Naive B cell (primary cell): ENCODE data around the gene STK31. TPM values are rescaled to one million over a fixed set of nuclear protein-coding genes. Genes with fewer than 3 reads are reported as not detected.
"Not testable (repeated sequence)": the region's sequence is repeated elsewhere in the genome, so short reads cannot be mapped to it uniquely, and the experiment has no call there.

Experiments
- ATAC-seq, 2 donors: fragments of 150-1000 bp; cut with Tn5 transposase; 2 replicates each; pipeline ENCODE4 v1.10.0; 2021; ENCODE audit warnings: low read depth in 2 of 2, mild to moderate bottlenecking in 2 of 2, moderate library complexity in 2 of 2
- DNase-seq: peaks from one replicate; pipeline ENCODE4 v3.0.0; 2022
- H3K27ac Mint-ChIP-seq, 6 donors: one replicate each; pipeline ENCODE4 v1.8.0; 2020 to 2022; ENCODE audit warnings: mild to moderate bottlenecking in 6 of 6, mixed read lengths in 6 of 6, moderate library complexity in 5 of 6, inconsistent platforms in 2 of 6
- H3K27me3 Mint-ChIP-seq, 3 donors: one replicate each; pipeline ENCODE4 v1.8.0; 2021 to 2022; ENCODE audit warnings: mixed read lengths in 3 of 3, mild to moderate bottlenecking in 1 of 3
- H3K36me3 Mint-ChIP-seq, 2 donors: one replicate each; pipeline ENCODE4 v1.8.0; 2020 to 2022; ENCODE audit warnings: mixed read lengths in 2 of 2, inconsistent platforms in 1 of 2, mild to moderate bottlenecking in 1 of 2
- H3K4me1 Mint-ChIP-seq, 3 donors: one replicate each; pipeline ENCODE4 v1.8.0; 2020 to 2022; ENCODE audit warnings: mixed read lengths in 3 of 3, inconsistent platforms in 1 of 3, mild to moderate bottlenecking in 1 of 3, moderate library complexity in 1 of 3
- H3K4me3 Mint-ChIP-seq, 8 donors: one replicate each; pipeline ENCODE4 v1.8.0; 2020 to 2022; ENCODE audit warnings: mild to moderate bottlenecking in 8 of 8, mixed read lengths in 8 of 8, moderate library complexity in 8 of 8, inconsistent platforms in 2 of 8
- H3K9me3 Mint-ChIP-seq, 7 donors: one replicate each; pipeline ENCODE4 v1.8.0; 2020 to 2022; ENCODE audit warnings: mixed read lengths in 7 of 7, mild to moderate bottlenecking in 5 of 7, inconsistent platforms in 2 of 7, moderate library complexity in 1 of 7
- polyA plus RNA-seq, 6 donors: library from polyadenylated mRNA; unstranded; fragments of 300-500 nt; fragmentation: Illumina TruSeq; gene quantifications; one replicate each; pipeline ENCODE4 v1.2.3, GENCODE V29; 2021; ENCODE audit warnings: low read depth in 6 of 6

The STK31 gene
- polyA plus RNA-seq, 6 donors from 2014 or later = 0.06 TPM; not detected in 5

- DNase-seq (no peak), ATAC-seq (no peak)
- no peaks in the 10 kb centered on the region for H3K27me3 Mint-ChIP-seq
- H3K36me3 Mint-ChIP-seq = peaks cover under 1 to 4% of the 10 kb centered on the region in 2 donors
- H3K4me1 Mint-ChIP-seq = no peaks in the 10 kb centered on the region
- peaks cover 0 to 14% (median 10%) of the 10 kb centered on the region in 7 donors for H3K9me3 Mint-ChIP-seq
- no peak overlapping the region for H3K4me3 Mint-ChIP-seq
- no peak overlapping the region for H3K27ac Mint-ChIP-seq
Measured at GRCh38 chr7:23788843-23789242, 78.8 kb downstream of the STK31 start.

GRCh38 chr7:23791721-23792120, 81.7 kb downstream of the STK31 start:
- no peaks in the 10 kb centered on the region for H3K4me1 Mint-ChIP-seq
- peaks cover 5 to 43% (median 31%) of the 10 kb centered on the region in 7 donors for H3K9me3 Mint-ChIP-seq
- H3K27me3 Mint-ChIP-seq = peaks cover 0 to 3% (median 0%) of the 10 kb centered on the region in 3 donors
- no peak overlapping the region for H3K4me3 Mint-ChIP-seq
- H3K36me3 Mint-ChIP-seq = peaks cover 11 to 13% of the 10 kb centered on the region in 2 donors
- no peak for ATAC-seq
- H3K27ac Mint-ChIP-seq = no peak overlapping the region
- no peak for DNase-seq

GRCh38 chr7:23802720-23803397, 92.8 kb downstream of the STK31 start:
- DNase-seq (no peak), ATAC-seq (no peak)
- Mint-ChIP-seq H3K4me3 (no peak overlapping the region), H3K27ac (no peak overlapping the region), H3K4me1 (no peaks in the 10 kb centered on the region), H3K27me3 (peaks cover 0 to 9% (median 9%) of the 10 kb centered on the region in 3 donors), H3K9me3 (peaks cover 0 to 9% (median 3%) of the 10 kb centered on the region in 7 donors), H3K36me3 (no peaks in the 10 kb centered on the region)

- no peaks in the 10 kb centered on the region for H3K4me1 Mint-ChIP-seq
- DNase-seq (no peak), ATAC-seq (no peak)
- H3K9me3 Mint-ChIP-seq = peaks cover 2 to 10% (median 8%) of the 10 kb centered on the region in 7 donors
- H3K4me3 Mint-ChIP-seq = no peak overlapping the region
- no peak overlapping the region for H3K27ac Mint-ChIP-seq
- H3K27me3 Mint-ChIP-seq = peaks cover 0 to 11% (median 10%) of the 10 kb centered on the region in 3 donors
- H3K36me3 Mint-ChIP-seq = no peaks in the 10 kb centered on the region
Measured at GRCh38 chr7:23804707-23805106, 94.7 kb downstream of the STK31 start.

- Mint-ChIP-seq H3K27ac (no peak overlapping the region), H3K9me3 (peaks cover 9 to 31% (median 16%) of the 10 kb centered on the region in 7 donors), H3K36me3 (peaks cover 0 to 5% of the 10 kb centered on the region in 2 donors), H3K27me3 (peaks cover 0 to 5% (median 5%) of the 10 kb centered on the region in 3 donors), H3K4me1 (no peaks in the 10 kb centered on the region), H3K4me3 (no peak overlapping the region)
- DNase-seq (no peak), ATAC-seq (no peak)
Measured at GRCh38 chr7:23808421-23808820, 98.4 kb downstream of the STK31 start.

GRCh38 chr7:23810099-23810498, 100.1 kb downstream of the STK31 start:
- ATAC-seq = no peak
- peaks cover 9 to 31% (median 16%) of the 10 kb centered on the region in 7 donors for H3K9me3 Mint-ChIP-seq
- H3K36me3 Mint-ChIP-seq = peaks cover 0 to 5% of the 10 kb centered on the region in 2 donors
- no peaks in the 10 kb centered on the region for H3K4me1 Mint-ChIP-seq
- H3K4me3 Mint-ChIP-seq = no peak overlapping the region
- peaks cover 0 to 5% (median 5%) of the 10 kb centered on the region in 3 donors for H3K27me3 Mint-ChIP-seq
- no peak overlapping the region for H3K27ac Mint-ChIP-seq
- no peak for DNase-seq

GRCh38 chr7:23811540-23811939, 101.5 kb downstream of the STK31 start:
- DNase-seq (no peak), ATAC-seq (no peak)
- Mint-ChIP-seq H3K27me3 (peaks cover 0 to 5% (median 5%) of the 10 kb centered on the region in 3 donors), H3K36me3 (peaks cover 0 to 5% of the 10 kb centered on the region in 2 donors), H3K4me3 (no peak overlapping the region), H3K27ac (peak overlapping the region in 1 of 6 donors; percentile 17), H3K4me1 (no peaks in the 10 kb centered on the region), H3K9me3 (peaks cover 9 to 31% (median 16%) of the 10 kb centered on the region in 7 donors)

- Mint-ChIP-seq H3K9me3 (peaks cover 11 to 49% (median 22%) of the 10 kb centered on the region in 7 donors), H3K27me3 (peaks cover 0 to 12% (median 0%) of the 10 kb centered on the region in 3 donors), H3K36me3 (peaks cover 13 to 15% of the 10 kb centered on the region in 2 donors)
- not testable (repeated sequence) for DNase-seq, H3K4me3 Mint-ChIP-seq, ATAC-seq, H3K27ac Mint-ChIP-seq, H3K4me1 Mint-ChIP-seq
Measured at GRCh38 chr7:23828125-23828524, 118.1 kb downstream of the STK31 start.

- DNase-seq, H3K27ac Mint-ChIP-seq, H3K4me3 Mint-ChIP-seq, H3K4me1 Mint-ChIP-seq, ATAC-seq: not testable (repeated sequence)
- Mint-ChIP-seq H3K9me3 (peaks cover 19 to 74% (median 37%) of the 10 kb centered on the region in 7 donors), H3K36me3 (peaks cover 22 to 31% of the 10 kb centered on the region in 2 donors), H3K27me3 (peaks cover 2 to 12% (median 5%) of the 10 kb centered on the region in 3 donors)
Measured at GRCh38 chr7:23832733-23833132, 122.7 kb downstream of the STK31 start.

GRCh38 chr7:23833405-23833804, 123.4 kb downstream of the STK31 start:
- Mint-ChIP-seq H3K36me3 (peaks cover 24 to 35% of the 10 kb centered on the region in 2 donors), H3K27ac (no peak overlapping the region), H3K9me3 (peaks cover 20 to 81% (median 43%) of the 10 kb centered on the region in 7 donors), H3K4me1 (no peaks in the 10 kb centered on the region), H3K4me3 (no peak overlapping the region), H3K27me3 (peaks cover 5 to 12% (median 9%) of the 10 kb centered on the region in 3 donors)
- DNase-seq (no peak), ATAC-seq (no peak)

GRCh38 chr7:23844837-23845236, 134.8 kb downstream of the STK31 start:
- Mint-ChIP-seq H3K36me3 (peaks cover 0 to 21% of the 10 kb centered on the region in 2 donors), H3K9me3 (peaks cover 17 to 87% (median 53%) of the 10 kb centered on the region in 7 donors), H3K27me3 (peaks cover 9 to 27% (median 14%) of the 10 kb centered on the region in 3 donors)
- H3K4me1 Mint-ChIP-seq, H3K27ac Mint-ChIP-seq, H3K4me3 Mint-ChIP-seq, ATAC-seq, DNase-seq: not testable (repeated sequence)

- Mint-ChIP-seq H3K4me3 (no peak overlapping the region), H3K9me3 (peaks cover 13 to 65% (median 34%) of the 10 kb centered on the region in 7 donors), H3K4me1 (no peaks in the 10 kb centered on the region), H3K36me3 (peaks cover 0 to 8% of the 10 kb centered on the region in 2 donors), H3K27ac (no peak overlapping the region), H3K27me3 (peaks cover 0 to 6% (median 0%) of the 10 kb centered on the region in 3 donors)
- no peak for ATAC-seq
- no peak for DNase-seq
Measured at GRCh38 chr7:23852135-23852534, 142.1 kb downstream of the STK31 start.

GRCh38 chr7:23852988-23853387, 143.0 kb downstream of the STK31 start:
- DNase-seq (no peak), ATAC-seq (no peak)
- H3K4me3 Mint-ChIP-seq = no peak overlapping the region
- peaks cover 0 to 1% of the 10 kb centered on the region in 2 donors for H3K36me3 Mint-ChIP-seq
- H3K9me3 Mint-ChIP-seq = peaks cover 9 to 56% (median 25%) of the 10 kb centered on the region in 7 donors
- peaks cover 0 to 5% (median 0%) of the 10 kb centered on the region in 3 donors for H3K27me3 Mint-ChIP-seq
- no peaks in the 10 kb centered on the region for H3K4me1 Mint-ChIP-seq
- H3K27ac Mint-ChIP-seq = no peak overlapping the region

- Mint-ChIP-seq H3K4me3 (no peak overlapping the region), H3K4me1 (no peaks in the 10 kb centered on the region), H3K36me3 (no peaks in the 10 kb centered on the region), H3K27ac (no peak overlapping the region), H3K27me3 (peaks cover 0 to 14% (median 0%) of the 10 kb centered on the region in 3 donors), H3K9me3 (peaks cover 0 to 6% (median 0%) of the 10 kb centered on the region in 7 donors)
- DNase-seq = no peak
- no peak for ATAC-seq
Measured at GRCh38 chr7:23863209-23863787, 153.3 kb downstream of the STK31 start.
